Measurements from ENCODE around the gene NCF1. TPM values are rescaled to one million over a fixed set of nuclear protein-coding genes. Genes with fewer than 3 reads are reported as not detected.
A peak's percentile ranks its signal among the peaks of the same experiment; 100 is the strongest.
"Not testable (repeated sequence)": the region's sequence is repeated elsewhere in the genome, so short reads cannot be mapped to it uniquely, and the experiment has no call there.

Gene NCF1
- total RNA-seq, 8 experiments from 2014 or later = 0.16 to 2.8 (median 0.83) TPM; not detected in 3

GRCh38 chr7:74766509-74766908 is 7.3 kb upstream of the NCF1 start:
- H3K4me1 ChIP-seq (replicated peaks in 1 of 2); in situ Hi-C loops (cut with MboI; ENCODE audit: low pct_unique_long_range_greater_than_20kb in 2 of 9, low sequenced_read_pairs in 9 of 9, unreplicated experiment in 9 of 9); H3K27ac ChIP-seq; H3K4me3 ChIP-seq: not testable (repeated sequence)
- WGBS, 10 experiments = no CpG with 5 or more reads among the region's 7 CpGs
- ATAC-seq (replicated peaks in 6 of 8) = peak; percentile 30 to 79 (median 46)

GRCh38 chr7:74766991-74767390 is 6.8 kb upstream of the NCF1 start:
- WGBS, 10 experiments = no CpG with 5 or more reads among the region's 10 CpGs

DNA sequence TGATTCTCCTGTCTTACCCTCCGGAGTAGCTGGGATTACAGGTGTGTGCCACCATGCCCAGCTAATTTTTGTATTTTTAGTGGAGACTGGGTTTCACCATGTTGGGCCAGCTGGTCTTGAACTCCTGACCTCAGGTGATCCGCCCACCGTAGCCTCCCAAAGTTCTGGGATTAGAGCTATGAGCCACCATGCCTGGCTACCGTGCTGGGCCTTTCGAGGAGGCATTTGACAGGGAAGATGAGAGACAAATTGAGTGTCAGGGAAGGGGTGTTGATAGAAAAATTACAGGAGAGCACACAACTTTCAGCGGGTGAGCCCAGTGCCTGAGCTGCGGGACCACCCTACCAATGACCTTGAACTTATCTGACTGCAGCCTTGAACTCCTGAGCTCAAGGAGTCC is 3.7 kb upstream of the NCF1 start:
- in situ Hi-C loops (cut with MboI; ENCODE audit: low pct_unique_long_range_greater_than_20kb in 2 of 9, low sequenced_read_pairs in 9 of 9, unreplicated experiment in 9 of 9); ATAC-seq (replicated peaks in 6 of 8); H3K4me3 ChIP-seq; H3K27ac ChIP-seq; H3K4me1 ChIP-seq (replicated peaks in 1 of 2): not testable (repeated sequence)
- WGBS, 10 experiments = no CpG with 5 or more reads among the region's 7 CpGs

More at GRCh38 chr7:74766991-74767390, 6.8 kb upstream of the NCF1 start:
- H3K27ac ChIP-seq; H3K4me3 ChIP-seq; in situ Hi-C loops (cut with MboI; ENCODE audit: low pct_unique_long_range_greater_than_20kb in 2 of 9, low sequenced_read_pairs in 9 of 9, unreplicated experiment in 9 of 9); H3K4me1 ChIP-seq (replicated peaks in 1 of 2): not testable (repeated sequence)
- peak in 1 of 8 experiments; percentile 3 for ATAC-seq (replicated peaks in 6 of 8)

- H3K27ac ChIP-seq; H3K4me3 ChIP-seq; ATAC-seq (replicated peaks in 6 of 8); in situ Hi-C loops (cut with MboI; ENCODE audit: low pct_unique_long_range_greater_than_20kb in 2 of 9, low sequenced_read_pairs in 9 of 9, unreplicated experiment in 9 of 9); H3K4me1 ChIP-seq (replicated peaks in 1 of 2): not testable (repeated sequence)
- no CpG with 5 or more reads among the region's 6 CpGs for WGBS, 10 experiments
Measured at GRCh38 chr7:74772093-74772492, 1.7 kb upstream of the NCF1 start.

DNA sequence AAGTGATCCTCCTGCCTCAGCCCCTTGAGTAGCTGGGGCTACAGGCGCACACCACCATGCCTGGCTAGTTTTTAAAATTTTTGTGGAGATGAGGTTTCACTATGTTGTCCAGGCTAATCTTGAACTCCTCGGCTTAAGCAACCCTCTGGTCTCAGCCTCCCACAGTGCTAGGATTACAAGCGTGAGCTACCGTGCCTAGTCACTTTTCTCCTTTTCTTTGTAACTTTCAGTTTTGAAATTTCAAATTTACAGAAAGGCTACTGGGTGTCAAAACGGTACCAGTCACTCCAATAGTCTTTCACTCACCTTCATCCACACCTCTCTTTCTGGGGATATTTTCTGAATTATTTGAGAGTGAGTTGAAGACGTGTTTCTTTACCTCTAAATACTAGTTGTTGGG is 1.3 kb downstream of the NCF1 start:
- in situ Hi-C loops (cut with MboI; ENCODE audit: low pct_unique_long_range_greater_than_20kb in 2 of 9, low sequenced_read_pairs in 9 of 9, unreplicated experiment in 9 of 9); H3K27ac ChIP-seq; H3K4me3 ChIP-seq; H3K4me1 ChIP-seq (replicated peaks in 1 of 2); ATAC-seq (replicated peaks in 6 of 8): not testable (repeated sequence)
- no CpG with 5 or more reads among the region's 6 CpGs for WGBS, 10 experiments

- H3K27ac ChIP-seq; H3K4me1 ChIP-seq (replicated peaks in 1 of 2); in situ Hi-C loops (cut with MboI; ENCODE audit: low pct_unique_long_range_greater_than_20kb in 2 of 9, low sequenced_read_pairs in 9 of 9, unreplicated experiment in 9 of 9); ATAC-seq (replicated peaks in 6 of 8); H3K4me3 ChIP-seq: not testable (repeated sequence)
- WGBS, 10 experiments = no CpG with 5 or more reads among the region's 17 CpGs
Measured at GRCh38 chr7:74779053-74779452, 5.2 kb downstream of the NCF1 start.

DNA sequence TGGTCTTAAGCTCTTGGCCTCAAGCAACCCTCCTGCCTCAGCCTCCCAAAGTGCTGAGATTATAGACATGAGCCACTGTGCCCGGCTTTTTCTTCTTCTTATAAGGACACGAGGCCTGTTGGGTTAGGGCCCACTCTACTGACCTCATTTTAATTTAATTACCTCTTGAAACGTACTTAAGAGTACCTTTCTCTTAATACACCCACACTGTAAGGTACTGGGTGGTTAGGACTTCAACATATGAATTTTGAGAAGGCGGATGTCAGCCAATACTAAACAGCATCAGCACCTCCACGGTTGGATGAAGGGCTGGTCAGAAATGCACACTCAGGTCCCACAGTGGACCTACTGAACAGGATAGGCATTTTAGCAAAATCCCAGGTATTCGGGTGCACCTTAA is 7.9 kb downstream of the NCF1 start:
- H3K4me1 ChIP-seq (replicated peaks in 1 of 2); ATAC-seq (replicated peaks in 6 of 8); H3K27ac ChIP-seq; H3K4me3 ChIP-seq; in situ Hi-C loops (cut with MboI; ENCODE audit: low pct_unique_long_range_greater_than_20kb in 2 of 9, low sequenced_read_pairs in 9 of 9, unreplicated experiment in 9 of 9): not testable (repeated sequence)
- no CpG with 5 or more reads among the region's 6 CpGs for WGBS, 10 experiments

DNA sequence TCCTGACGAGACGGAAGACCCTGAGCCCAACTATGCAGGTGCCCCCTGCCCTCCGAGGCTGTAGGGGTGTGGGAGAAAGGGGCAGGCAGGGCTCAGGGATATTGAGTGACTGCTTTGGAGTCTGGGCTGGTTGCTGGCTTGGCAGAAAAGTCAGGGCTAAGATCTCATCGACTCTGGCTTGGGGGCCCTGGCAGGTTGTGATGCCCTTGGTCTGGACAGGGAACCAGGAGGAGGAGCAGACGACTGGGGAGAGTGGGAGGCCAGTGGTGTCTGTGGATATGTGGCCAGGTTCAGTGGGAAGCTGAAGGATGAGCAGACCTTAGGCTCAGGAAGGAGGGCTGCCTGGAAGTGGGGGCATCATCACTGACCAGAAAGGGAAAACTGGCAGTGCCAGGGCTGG is 9.8 kb downstream of the NCF1 start:
- H3K4me3 ChIP-seq; ATAC-seq (replicated peaks in 6 of 8); H3K27ac ChIP-seq; H3K4me1 ChIP-seq (replicated peaks in 1 of 2); in situ Hi-C loops (cut with MboI; ENCODE audit: low pct_unique_long_range_greater_than_20kb in 2 of 9, low sequenced_read_pairs in 9 of 9, unreplicated experiment in 9 of 9): not testable (repeated sequence)
- WGBS, 10 experiments = no CpG with 5 or more reads among the region's 5 CpGs

- ATAC-seq (replicated peaks in 6 of 8) = peak; percentile 91 to 97 (median 93)
- H3K4me3 ChIP-seq; in situ Hi-C loops (cut with MboI; ENCODE audit: low pct_unique_long_range_greater_than_20kb in 2 of 9, low sequenced_read_pairs in 9 of 9, unreplicated experiment in 9 of 9); H3K4me1 ChIP-seq (replicated peaks in 1 of 2); H3K27ac ChIP-seq: not testable (repeated sequence)
- WGBS, 10 experiments = no CpG with 5 or more reads among the region's 82 CpGs
Measured at GRCh38 chr7:74788369-74789150, 14.7 kb downstream of the NCF1 start.

GRCh38 chr7:74789200-74789736 is 15.5 kb downstream of the NCF1 start:
- no CpG with 5 or more reads among the region's 24 CpGs for WGBS, 10 experiments
- H3K4me1 ChIP-seq (replicated peaks in 1 of 2); in situ Hi-C loops (cut with MboI; ENCODE audit: low pct_unique_long_range_greater_than_20kb in 2 of 9, low sequenced_read_pairs in 9 of 9, unreplicated experiment in 9 of 9); H3K4me3 ChIP-seq; H3K27ac ChIP-seq: not testable (repeated sequence)
- peak in 2 of 8 experiments; percentile 2 to 24 for ATAC-seq (replicated peaks in 6 of 8)

DNA sequence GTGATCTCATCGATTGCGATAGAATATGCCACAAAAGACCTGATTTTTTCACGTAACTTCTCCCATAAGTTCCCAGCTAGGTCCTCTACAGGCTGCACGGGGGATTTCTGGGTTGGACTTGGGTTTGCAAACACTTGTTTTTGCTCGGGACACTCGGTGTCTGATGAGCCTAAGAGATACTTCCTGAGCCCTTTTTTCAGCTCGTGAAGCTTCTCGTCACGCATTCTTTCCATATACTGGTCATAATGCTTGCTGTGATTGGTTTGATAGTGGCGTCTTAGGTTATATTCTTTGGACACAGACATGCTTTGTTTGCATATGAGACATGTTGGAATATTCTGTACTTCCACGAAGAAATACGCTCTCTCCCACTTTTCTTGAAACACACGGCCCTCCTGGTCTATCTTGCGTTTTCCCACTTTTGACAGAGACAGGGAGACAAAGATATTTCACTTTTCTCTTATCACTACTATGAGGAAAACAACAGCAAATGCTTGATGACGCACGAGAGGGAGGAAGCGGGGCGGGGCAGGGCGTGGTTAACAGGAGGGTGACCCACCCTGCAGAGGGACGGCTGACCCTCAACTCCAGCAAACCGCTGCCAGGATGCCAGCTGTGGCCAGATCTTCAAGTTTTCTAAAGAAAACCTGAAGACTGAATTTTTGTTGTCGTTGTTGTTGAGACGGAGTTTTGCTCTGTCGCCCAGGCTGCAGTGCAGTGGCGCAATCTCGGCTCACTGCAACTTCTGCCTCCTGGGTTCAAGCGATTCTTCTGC is 24.2 kb downstream of the NCF1 start:
- H3K4me3 ChIP-seq; in situ Hi-C loops (cut with MboI; ENCODE audit: low pct_unique_long_range_greater_than_20kb in 2 of 9, low sequenced_read_pairs in 9 of 9, unreplicated experiment in 9 of 9); H3K4me1 ChIP-seq (replicated peaks in 1 of 2); H3K27ac ChIP-seq: not testable (repeated sequence)
- no CpG with 5 or more reads among the region's 27 CpGs for WGBS, 10 experiments
- ATAC-seq (replicated peaks in 6 of 8) = peak in 1 of 8 experiments; percentile 46

DNA sequence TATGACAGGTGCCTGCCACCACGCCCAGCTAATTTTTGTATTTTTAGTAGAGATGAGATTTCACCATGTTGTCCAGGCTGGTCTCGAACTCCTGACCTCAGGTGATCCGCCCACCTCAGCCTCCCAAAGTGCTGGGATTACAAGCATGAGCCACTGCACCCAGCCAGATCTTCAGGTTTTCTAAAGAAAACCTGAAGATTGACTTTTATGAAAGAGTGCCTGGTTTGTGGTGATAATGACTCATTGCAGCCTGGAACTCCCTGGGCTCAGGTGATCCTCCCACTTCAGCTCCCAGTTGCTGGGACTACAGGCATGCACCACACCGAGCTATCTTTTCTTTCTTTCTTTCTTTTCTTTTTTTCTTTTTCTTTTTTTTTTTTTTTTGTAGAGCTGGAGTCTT is 24.8 kb downstream of the NCF1 start:
- no CpG with 5 or more reads among the region's 4 CpGs for WGBS, 10 experiments
- H3K27ac ChIP-seq; H3K4me1 ChIP-seq (replicated peaks in 1 of 2); H3K4me3 ChIP-seq; in situ Hi-C loops (cut with MboI; ENCODE audit: low pct_unique_long_range_greater_than_20kb in 2 of 9, low sequenced_read_pairs in 9 of 9, unreplicated experiment in 9 of 9): not testable (repeated sequence)
- peak in 1 of 8 experiments; percentile 49 for ATAC-seq (replicated peaks in 6 of 8)

- H3K4me1 ChIP-seq (replicated peaks in 1 of 2); ATAC-seq (replicated peaks in 6 of 8); H3K4me3 ChIP-seq; in situ Hi-C loops (cut with MboI; ENCODE audit: low pct_unique_long_range_greater_than_20kb in 2 of 9, low sequenced_read_pairs in 9 of 9, unreplicated experiment in 9 of 9); H3K27ac ChIP-seq: not testable (repeated sequence)
- no CpG with 5 or more reads among the region's 3 CpGs for WGBS, 10 experiments
Measured at GRCh38 chr7:74815882-74816281, 42.1 kb downstream of the NCF1 start.
